ENCODE data around the gene NALF2.

DNA sequence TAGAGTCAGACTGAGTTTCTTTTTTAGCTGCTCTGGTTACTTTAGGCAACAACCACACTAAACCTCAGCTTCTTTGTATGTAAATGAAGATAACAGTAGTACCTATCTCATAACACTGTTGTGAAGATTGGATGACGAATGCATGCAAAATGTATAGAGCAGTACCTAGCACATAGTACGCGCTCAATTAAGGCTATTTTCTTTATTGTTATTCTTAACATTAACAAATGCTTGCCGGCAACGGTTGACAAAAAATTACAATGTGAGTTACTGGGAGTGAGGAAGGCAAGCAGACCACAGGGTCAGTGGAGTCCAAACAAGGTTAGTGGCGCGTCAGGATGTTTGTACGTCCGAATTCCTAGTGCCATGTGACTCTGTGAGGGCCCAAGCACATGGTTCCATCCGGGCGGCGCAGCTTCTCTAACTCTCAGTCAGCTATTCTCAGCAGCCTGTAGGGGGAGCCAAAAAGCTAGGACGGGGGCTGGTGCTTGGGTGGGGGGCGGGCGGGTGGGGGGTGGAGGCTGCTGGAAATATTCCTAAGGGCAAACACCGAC is 821 bp upstream of the NALF2 start:
- TF ChIP-seq, protein P1, sequence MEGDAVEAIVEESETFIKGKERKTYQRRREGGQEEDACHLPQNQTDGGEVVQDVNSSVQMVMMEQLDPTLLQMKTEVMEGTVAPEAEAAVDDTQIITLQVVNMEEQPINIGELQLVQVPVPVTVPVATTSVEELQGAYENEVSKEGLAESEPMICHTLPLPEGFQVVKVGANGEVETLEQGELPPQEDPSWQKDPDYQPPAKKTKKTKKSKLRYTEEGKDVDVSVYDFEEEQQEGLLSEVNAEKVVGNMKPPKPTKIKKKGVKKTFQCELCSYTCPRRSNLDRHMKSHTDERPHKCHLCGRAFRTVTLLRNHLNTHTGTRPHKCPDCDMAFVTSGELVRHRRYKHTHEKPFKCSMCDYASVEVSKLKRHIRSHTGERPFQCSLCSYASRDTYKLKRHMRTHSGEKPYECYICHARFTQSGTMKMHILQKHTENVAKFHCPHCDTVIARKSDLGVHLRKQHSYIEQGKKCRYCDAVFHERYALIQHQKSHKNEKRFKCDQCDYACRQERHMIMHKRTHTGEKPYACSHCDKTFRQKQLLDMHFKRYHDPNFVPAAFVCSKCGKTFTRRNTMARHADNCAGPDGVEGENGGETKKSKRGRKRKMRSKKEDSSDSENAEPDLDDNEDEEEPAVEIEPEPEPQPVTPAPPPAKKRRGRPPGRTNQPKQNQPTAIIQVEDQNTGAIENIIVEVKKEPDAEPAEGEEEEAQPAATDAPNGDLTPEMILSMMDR (conservative IDR thresholded peaks at IDR 0.05 in 1 of 2, IDR thresholded peaks at IDR 0.05 in 1 of 2; ENCODE audit: low read depth in 1 of 2, low read length in 2 of 2), result peak in 1 of 2 donors; percentile 18
- TF ChIP-seq EZH2 (IDR thresholded peaks at IDR 0.05; ENCODE audit: low read length, missing control alignments), result no peak

All from fibroblast of lung (primary cell).